Ammon's horn (tissue), 1 donor: ENCODE data around the gene MAPK4.
A peak's percentile ranks its signal among the peaks of the same experiment; 100 is the strongest.
"Not testable (repeated sequence)": the region's sequence is repeated elsewhere in the genome, so short reads cannot be mapped to it uniquely, and the experiment has no call there.

Source experiments
- DNase-seq: peaks from one replicate; pipeline ENCODE4 v3.0.0-alpha.2; 2016; ENCODE audit warnings: low spot score

Gene MAPK4

DNA sequence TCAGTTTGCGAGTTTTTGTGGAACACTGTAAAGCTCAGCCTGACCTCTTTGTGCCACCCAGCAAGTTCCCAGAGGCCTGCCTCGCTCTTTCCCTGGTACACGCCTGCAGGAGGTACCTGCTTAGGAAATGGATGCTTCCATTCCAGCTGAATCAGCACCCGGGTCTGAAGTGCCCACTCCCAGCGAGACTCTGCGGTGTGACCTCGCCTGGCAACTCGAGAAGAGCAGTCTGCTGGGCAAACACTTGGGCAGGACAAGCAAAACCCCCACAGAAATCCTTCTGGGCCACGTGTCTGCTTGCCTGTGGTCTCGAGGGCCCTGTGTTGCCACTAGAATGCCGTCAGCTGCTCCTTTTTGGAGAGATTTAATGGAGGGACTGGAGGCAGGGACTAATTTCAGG is 127.6 kb downstream of the MAPK4 start:
- DNase-seq: no peak

- DNase-seq: no peak
Measured at GRCh38 chr18:50689578-50689977, 129.7 kb downstream of the MAPK4 start.

GRCh38 chr18:50694147-50694546 is 134.3 kb downstream of the MAPK4 start:
- DNase-seq: no peak

- DNase-seq: no peak
Measured at GRCh38 chr18:50695431-50696176, 135.7 kb downstream of the MAPK4 start.

GRCh38 chr18:50696436-50696835 is 136.5 kb downstream of the MAPK4 start:
- DNase-seq: no peak

DNA sequence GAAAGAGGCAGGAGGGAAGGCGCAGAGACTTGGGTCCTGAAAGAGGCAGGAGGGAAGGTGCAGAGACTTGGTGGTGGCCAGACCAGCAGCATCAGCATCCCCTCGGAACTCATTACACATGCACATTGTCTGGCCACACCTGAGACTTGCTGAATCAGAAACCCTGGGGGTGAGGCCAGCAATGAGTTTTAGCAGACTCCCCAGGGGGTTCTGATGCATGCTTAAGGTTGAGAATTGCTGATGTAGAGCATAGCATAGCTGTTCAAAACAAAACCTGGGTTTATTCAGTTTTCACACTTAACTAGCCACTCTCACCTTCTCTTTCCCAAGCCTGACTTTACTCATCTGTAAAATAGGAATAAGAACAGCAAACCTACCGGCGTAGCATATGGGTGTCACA is 137.0 kb downstream of the MAPK4 start:
- DNase-seq: no peak

DNA sequence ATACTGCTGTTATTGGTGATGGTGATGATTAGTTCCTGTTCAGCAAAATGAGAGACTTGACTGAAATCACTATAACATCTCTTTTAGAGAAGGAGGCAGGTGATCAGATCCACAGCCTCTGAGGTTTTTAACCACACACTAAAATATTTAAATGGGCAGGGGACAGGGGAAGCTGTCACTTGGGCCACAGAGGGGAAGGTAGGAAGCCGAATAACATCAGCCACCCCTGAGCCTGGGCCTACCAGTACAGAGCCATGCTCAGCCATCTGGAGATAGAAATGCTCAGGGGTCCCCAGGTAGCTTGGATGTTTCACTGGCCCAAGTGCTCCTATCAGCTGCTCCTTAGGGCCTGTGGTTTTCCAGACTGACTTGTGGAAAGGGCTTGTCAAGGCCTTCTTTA is 137.6 kb downstream of the MAPK4 start:
- no peak for DNase-seq

DNA sequence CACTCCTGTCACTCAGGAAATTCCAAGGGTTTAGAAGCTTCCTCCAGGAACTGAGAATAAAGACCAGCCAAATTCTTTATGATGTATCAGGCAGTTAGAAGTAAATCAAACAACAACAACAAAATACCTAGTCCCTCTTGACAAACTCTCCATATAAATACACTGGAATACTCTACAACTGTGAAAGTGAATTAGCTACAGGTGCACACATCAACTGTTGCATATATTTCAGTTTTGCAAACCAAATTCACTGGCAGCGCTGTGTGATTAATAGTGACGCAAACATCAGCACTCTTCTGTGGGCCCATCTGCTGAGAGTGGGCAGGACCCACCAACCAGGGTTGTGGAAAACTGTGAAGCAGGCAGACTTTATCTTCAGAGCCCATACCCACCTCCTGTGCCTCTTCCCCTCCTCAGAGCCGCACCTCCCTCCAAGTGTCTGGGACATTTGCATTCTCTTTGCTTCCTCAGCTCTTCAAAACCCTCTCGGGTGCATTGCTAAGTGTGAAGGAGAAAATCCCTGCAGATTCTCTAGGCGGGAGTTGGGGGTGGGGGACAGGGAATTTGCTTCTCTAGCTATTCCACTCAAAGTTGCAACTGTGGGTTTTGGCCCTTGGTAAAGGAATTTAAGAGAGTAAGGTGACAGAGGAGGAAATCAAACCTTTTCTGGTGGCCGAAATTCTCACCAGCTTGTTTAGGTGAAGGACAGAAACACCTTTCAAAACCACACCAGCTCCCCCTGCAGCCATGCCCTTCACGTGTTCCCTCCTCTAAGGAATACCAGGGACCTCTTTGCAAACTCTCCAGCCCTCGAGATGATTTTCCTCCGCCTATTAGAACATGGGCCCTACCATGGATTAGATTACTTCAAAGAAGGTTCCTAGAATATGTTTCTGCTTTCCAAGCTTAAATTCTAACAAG is 140.6 kb downstream of the MAPK4 start:
- DNase-seq: peak; percentile 25

GRCh38 chr18:50704357-50704940 is 144.6 kb downstream of the MAPK4 start:
- no peak for DNase-seq

DNA sequence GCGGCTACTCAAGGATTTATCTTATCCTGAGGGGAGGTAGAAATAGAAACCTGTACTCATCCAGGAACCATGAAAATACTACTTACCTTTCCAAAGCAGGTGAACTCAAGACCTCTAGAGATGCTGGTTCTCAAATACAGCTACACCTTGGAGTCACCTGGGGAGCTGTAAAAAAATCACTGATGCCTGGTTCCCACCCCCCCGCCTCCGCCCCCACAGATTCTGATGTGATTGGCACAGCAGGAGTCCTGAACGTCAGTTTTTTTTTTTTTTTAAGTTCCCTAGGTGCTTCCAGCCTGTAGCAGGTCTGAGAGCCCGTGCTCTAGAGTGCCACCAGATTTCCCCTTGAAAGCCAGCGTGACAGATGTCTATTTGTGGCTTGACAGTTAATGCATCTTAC is 146.3 kb downstream of the MAPK4 start:
- DNase-seq: no peak

DNA sequence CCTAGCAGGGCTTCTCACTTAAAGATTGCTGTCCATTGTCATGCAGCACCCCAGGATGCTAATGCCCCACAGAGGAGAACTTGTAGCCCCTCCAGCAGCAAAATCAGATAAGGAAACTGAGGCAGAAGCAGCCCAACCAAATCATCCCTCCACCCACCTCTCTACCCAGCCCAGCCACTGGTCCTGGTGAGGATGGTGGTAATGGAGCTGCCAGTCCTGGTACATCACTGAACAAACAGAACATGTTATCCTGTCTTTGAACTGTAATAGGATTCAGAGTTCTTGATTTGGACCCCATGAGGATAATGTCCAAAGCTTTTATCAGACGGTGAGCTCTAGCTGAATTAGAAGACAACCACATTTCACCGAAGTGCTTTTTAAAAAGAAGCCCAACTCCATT is 146.8 kb downstream of the MAPK4 start:
- no peak for DNase-seq

DNA sequence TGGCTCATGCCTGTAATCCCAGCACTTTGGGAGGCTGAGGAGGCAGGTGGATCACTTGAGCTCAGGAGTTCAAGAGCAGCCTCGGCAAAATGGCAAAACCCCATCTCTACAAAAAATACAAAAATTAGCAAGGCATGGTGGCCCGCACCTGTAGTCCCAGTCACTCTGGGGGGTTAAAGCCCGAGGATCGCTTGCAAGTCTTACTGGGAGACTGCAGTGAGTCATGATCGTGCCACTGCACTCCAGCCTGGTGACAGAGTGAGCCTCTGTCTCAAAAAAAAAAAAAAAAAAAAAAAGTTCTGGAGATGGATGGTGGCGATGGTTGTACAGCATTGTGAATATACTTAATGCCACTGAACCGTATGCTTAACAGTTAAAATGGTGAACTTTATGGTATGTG is 147.4 kb downstream of the MAPK4 start:
- not testable (repeated sequence) for DNase-seq

- no peak for DNase-seq
Measured at GRCh38 chr18:50707855-50708469, 148.1 kb downstream of the MAPK4 start.

- no peak for DNase-seq
Measured at GRCh38 chr18:50709193-50709592, 149.3 kb downstream of the MAPK4 start.

- DNase-seq: no peak
Measured at GRCh38 chr18:50711386-50711785, 151.5 kb downstream of the MAPK4 start.

- DNase-seq: no peak
Measured at GRCh38 chr18:50715919-50716318, 156.0 kb downstream of the MAPK4 start.

GRCh38 chr18:50716902-50717301 is 157.0 kb downstream of the MAPK4 start:
- DNase-seq: peak; percentile 25

- no peak for DNase-seq
Measured at GRCh38 chr18:50717563-50717962, 157.7 kb downstream of the MAPK4 start.

- DNase-seq: no peak
Measured at GRCh38 chr18:50719471-50720324, 159.8 kb downstream of the MAPK4 start.

DNA sequence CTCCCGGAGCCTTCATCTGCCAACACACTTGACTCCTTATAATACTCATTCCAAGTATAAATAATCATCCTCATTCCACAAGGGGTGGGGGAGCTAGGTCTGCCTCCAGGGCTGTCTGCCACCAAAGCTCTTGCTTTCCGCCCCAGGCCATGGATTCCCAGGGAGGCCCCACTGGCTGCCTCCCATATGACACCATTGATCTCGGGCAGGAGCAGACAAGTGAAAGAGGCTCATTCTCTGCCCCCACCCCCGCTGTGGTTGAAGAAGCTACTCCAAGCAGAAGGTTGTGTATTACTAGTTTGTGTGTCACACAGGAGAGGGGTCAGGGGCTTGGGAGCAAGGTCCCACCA is 160.4 kb downstream of the MAPK4 start:
- DNase-seq: no peak

DNA sequence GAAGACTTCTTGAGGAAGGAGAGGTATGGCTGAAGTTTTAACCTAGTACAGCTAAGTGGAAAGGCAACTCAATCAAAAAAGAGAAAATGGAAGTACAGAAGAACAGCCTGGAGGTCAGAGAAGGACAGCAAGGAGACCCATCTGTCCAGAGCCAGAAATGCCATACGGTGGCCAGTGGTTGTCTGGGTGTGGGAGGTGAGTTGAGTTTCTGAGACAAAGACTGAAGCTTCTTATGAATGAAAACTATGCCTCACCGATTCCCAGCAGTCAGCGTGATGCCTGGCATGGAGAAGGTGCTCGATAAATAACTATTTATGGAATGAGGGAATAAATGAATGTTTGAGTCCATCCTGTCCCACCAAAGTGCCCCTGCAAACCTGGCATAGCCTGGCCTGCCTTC is 161.1 kb downstream of the MAPK4 start:
- DNase-seq: peak; percentile 61
